GM15510 (cell line): Measurements from ENCODE around the gene WDR62.

Source experiments
- POLR2A ChIP-seq: IDR thresholded peaks from 3 replicates; pipeline ENCODE4 v1.6.1; 2011; ENCODE audit warnings: borderline replicate concordance; ENCODE audit not compliant: insufficient read length; ENCODE audit errors: extremely low read depth

WDR62 gene

GRCh38 chr19:36058481-36059179, 3.9 kb downstream of the WDR62 start:
- no peak for TF ChIP-seq POLR2A

GRCh38 chr19:36059180-36059910, 4.6 kb downstream of the WDR62 start:
- no peak for TF ChIP-seq POLR2A

- no peak for TF ChIP-seq POLR2A
Observed at GRCh38 chr19:36060430-36060829, 5.7 kb downstream of the WDR62 start.

- no peak for TF ChIP-seq POLR2A
Observed at GRCh38 chr19:36061367-36061766, 6.7 kb downstream of the WDR62 start.

GRCh38 chr19:36064826-36065225, 10.1 kb downstream of the WDR62 start:
- no peak for TF ChIP-seq POLR2A

GRCh38 chr19:36067681-36068080, 13.0 kb downstream of the WDR62 start:
- TF ChIP-seq POLR2A = no peak

- TF ChIP-seq POLR2A = no peak
Observed at GRCh38 chr19:36072081-36072480, 17.4 kb downstream of the WDR62 start.

- no peak for TF ChIP-seq POLR2A
Observed at GRCh38 chr19:36073121-36073876, 18.6 kb downstream of the WDR62 start.

- TF ChIP-seq POLR2A = no peak
Observed at GRCh38 chr19:36079389-36079945, 24.8 kb downstream of the WDR62 start.

GRCh38 chr19:36081385-36081784, 26.7 kb downstream of the WDR62 start:
- TF ChIP-seq POLR2A = no peak

- TF ChIP-seq POLR2A = no peak
Observed at GRCh38 chr19:36081894-36082293, 27.2 kb downstream of the WDR62 start.

- TF ChIP-seq POLR2A = no peak
Observed at GRCh38 chr19:36082916-36083315, 28.2 kb downstream of the WDR62 start.

- TF ChIP-seq POLR2A = no peak
Observed at GRCh38 chr19:36084231-36085009, 29.7 kb downstream of the WDR62 start.

- no peak for TF ChIP-seq POLR2A
Observed at GRCh38 chr19:36086326-36086725, 31.6 kb downstream of the WDR62 start.

GRCh38 chr19:36089847-36090246, 35.1 kb downstream of the WDR62 start:
- no peak for TF ChIP-seq POLR2A

GRCh38 chr19:36090910-36091695, 36.4 kb downstream of the WDR62 start:
- no peak for TF ChIP-seq POLR2A
